Ovary (tissue), 9 donors: Measurements from ENCODE around the gene RASGRP1. TPM values are rescaled to one million over a fixed set of nuclear protein-coding genes. Genes with fewer than 3 reads are reported as not detected.

Experiments used
- DNase-seq, 5 donors: peaks; one replicate each; pipeline ENCODE4 v3.0.0-alpha.2; 2019 to 2020
- H3K27ac ChIP-seq, 2 donors: fragments of 200-600 bp; one replicate each; pipeline versions ENCODE4 v1.5.1 to v1.8.0; 2019 to 2022
- H3K27me3 ChIP-seq: fragments of 200-600 bp; one replicate; pipeline ENCODE4 v1.8.0; 2022
- H3K36me3 ChIP-seq: fragments of 200-600 bp; sonication (generic); one replicate; pipeline ENCODE4 v1.5.1; 2019
- H3K4me1 ChIP-seq: one replicate; pipeline ENCODE4 v1.8.1; 2013; ENCODE audit warnings: mild to moderate bottlenecking, moderate library complexity; ENCODE audit not compliant: insufficient read depth
- H3K4me3 ChIP-seq: fragments of 200-600 bp; sonication (generic); one replicate; pipeline ENCODE4 v1.5.1; 2017
- H3K9me3 ChIP-seq, 2 donors: fragments of 200-600 bp in 1 of 2; sonication (generic) in 1 of 2; one replicate each; pipeline versions ENCODE4 v1.5.1 to v1.8.1; 2013 to 2019; ENCODE audit warnings: mild to moderate bottlenecking in 1 of 2, moderate library complexity in 1 of 2
- CTCF ChIP-seq, 3 donors: fragments of 450-650 bp in 2 of 3; fragments of 200-600 bp in 1 of 3; IDR thresholded peaks; one replicate each; pipeline versions ENCODE4 v1.5.1 to v1.8.0; 2016 to 2022; ENCODE audit warnings: antibody characterized with exemption in 3 of 3, mild to moderate bottlenecking in 1 of 3
- EP300 ChIP-seq: sonication (generic); formaldehyde crosslinking; IDR thresholded peaks from one replicate; pipeline ENCODE4 v1.6.1; 2017; ENCODE audit warnings: antibody characterized with exemption
- POLR2A ChIP-seq: fragments of 450-650 bp; IDR thresholded peaks from one replicate; pipeline ENCODE4 v1.6.1; 2017; ENCODE audit warnings: antibody characterized with exemption, mild to moderate bottlenecking, moderate library complexity
- WGBS, 3 donors: extraction: QIAGEN DNeasy Blood & Tissue Kit in 1 of 3; methylation state at CpG; one replicate each; pipeline versions ENCODE4 v1.1.5 to v1.1.7; 2013 to 2017; 5-methylcytosine and 5-hydroxymethylcytosine counted together
- intact Hi-C, 4 donors: fragments of 100-400 bp; cut with DNase I; formaldehyde crosslinking; loops; one replicate each; pipeline versions ENCODE4 v1.11.0 to v1.15.1; 2022 to 2023
- polyA plus RNA-seq, 2 donors: library from polyadenylated mRNA; stranded (reverse); fragments of 200-250 nt in 1 of 2; fragments of 350-450 nt in 1 of 2; fragmentation: Illumina TruSeq in 1 of 2; extraction: RNeasy Lipid Tissue Mini Kit (QIAGEN cat#74804) in 1 of 2; gene quantifications; one replicate each; pipeline ENCODE4 v1.2.3, GENCODE V29; 2013 to 2014
- total RNA-seq, 7 donors: library from RNA; depleted of rRNA in 2 of 7; stranded (reverse); fragments of >200 nt in 2 of 7; fragmentation: NEBNext Ultra II Directional in 3 of 7; extraction: Animal tissue kit (Norgen Biotek cat#: 25700) in 3 of 7; gene quantifications; one replicate each; pipeline versions ENCODE4 v1.1.0 to v1.2.4, GENCODE V29; 2016 to 2023
- donor health status: DM: no; HTN: no; CAD: no; lungs with moderate emphysema.
- donor health status: DM: no; HTN: no; CAD: no.
- donor health status: Bipolar disorder and iron deficiency.
- donor health status: DM: yes; HTN: yes; CAD: no.
- donor health status: DM: no; HTN: no; CAD: no.
- donor health status: DM: yes; HTN: yes; CAD: no.

The RASGRP1 gene
- total and polyA plus RNA-seq, 9 donors = 0.13 to 15.5 (median 1.0) TPM

GRCh38 chr15:38453971-38454695, 110.5 kb downstream of the RASGRP1 start, which contains the start of gene FAM98B:
Gene FAM98B, plus strand, starts transcription at chr15:38454127. Its CDS starts 35 bp downstream, at chr15:38454162.
- peak within 1 kb of the TSS; percentile 87 for H3K4me3 ChIP-seq
- H3K36me3 ChIP-seq = no peaks in the 10 kb centered on the region
- no peaks in the 10 kb centered on the region for H3K9me3 ChIP-seq
- 0 to 1% (median 1%) methylated on average over 48 to 49 of the region's 49 CpGs for WGBS, 3 donors
- peak; percentile 81 to 93 (median 85) for DNase-seq
- intact Hi-C loops = loop anchor here in 1 of 4 donors (5.0 kb wide), 1 partner anchor 1467 kb away; no protein-coding TSS in a partner anchor
- H3K27me3 ChIP-seq = no peaks in the 10 kb centered on the region
- no peak for TF ChIP-seq EP300
- TF ChIP-seq POLR2A = peak; percentile 36
- peak within 1 kb of the TSS; percentile 83 to 94 for H3K27ac ChIP-seq
- H3K4me1 ChIP-seq = peaks cover 3% of the 10 kb centered on the region

GRCh38 chr15:38441130-38441519, 123.5 kb downstream of the RASGRP1 start:
- WGBS, 3 donors = 89 to 94% (median 91%) methylated on average over 3 of the region's 3 CpGs

GRCh38 chr15:38440353-38441129, 124.1 kb downstream of the RASGRP1 start:
- Histone ChIP-seq H3K27ac (no peak overlapping the region), H3K4me1 (no peaks in the 10 kb centered on the region), H3K9me3 (no peaks in the 10 kb centered on the region), H3K4me3 (no peak overlapping the region), H3K27me3 (no peaks in the 10 kb centered on the region), H3K36me3 (no peaks in the 10 kb centered on the region)
- 22 to 36% (median 32%) methylated on average over 9 of the region's 9 CpGs for WGBS, 3 donors
- DNase-seq = peak in 2 of 5 donors; percentile 24 to 34
- peak; percentile 50 to 74 (median 61) for TF ChIP-seq CTCF (IDR thresholded peaks at IDR 0.05)
- TF ChIP-seq POLR2A = no peak
- intact Hi-C loops = loop anchor here in 2 of 4 donors (10.0 kb wide), 1 partner anchor 244 kb away; no protein-coding TSS in a partner anchor

More at GRCh38 chr15:38441130-38441519, 123.5 kb downstream of the RASGRP1 start:
- TF ChIP-seq POLR2A (no peak), EP300 (no peak), CTCF (IDR thresholded peaks at IDR 0.05) (no peak)
- no peak for DNase-seq
- Histone ChIP-seq H3K4me1 (no peaks in the 10 kb centered on the region), H3K4me3 (no peak overlapping the region), H3K27ac (no peak overlapping the region), H3K36me3 (no peaks in the 10 kb centered on the region), H3K9me3 (no peaks in the 10 kb centered on the region), H3K27me3 (no peaks in the 10 kb centered on the region)
- intact Hi-C loops = loop anchor here in 2 of 4 donors (10.0 kb wide), 1 partner anchor 244 kb away; no protein-coding TSS in a partner anchor

Other genes starting within 250 kb of the RASGRP1 start
- gene FAM98B, start 110.7 kb downstream of the RASGRP1 start, total RNA-seq = 10 to 100 TPM in 6 of 7 donors, 1 to 10 TPM in 1; 9.4 to 31.0 (median 19.8) TPM
- 10 to 100 TPM; 11.8 to 35.3 TPM for gene FAM98B, start 110.7 kb downstream of the RASGRP1 start, polyA plus RNA-seq